A549 (cell line): ENCODE results near the gene COL16A1. TPM values are rescaled to one million over a fixed set of nuclear protein-coding genes. Genes with fewer than 3 reads are reported as not detected.
A peak's percentile ranks its signal among the peaks of the same experiment; 100 is the strongest.

Experiments
- ATAC-seq, 2 experiments: fragments of 200-7000 bp in 1 of 2; fragments of >200 bp in 1 of 2; cut with Nextera tagmentation in 1 of 2; cut with Tn5 transposase in 1 of 2; 3 replicates each; pipeline versions ENCODE4 v1.8.0 to v1.9.1; 2018 to 2020; ENCODE audit warnings: mild to moderate bottlenecking in 1 of 2, moderate library complexity in 1 of 2
- CTCF ChIA-PET: fragments of 300-600 bp; sonication (Branson Sonifier 250); formaldehyde crosslinking; extraction: SDS; loops from one replicate; lab custom pipeline; 2021; ENCODE audit warnings: antibody characterized with exemption, inconsistent platforms; lab: Yijun Ruan, JAX
- POLR2A ChIA-PET: fragments of 350-600 bp; formaldehyde crosslinking; extraction: SDS; loops from one replicate; lab custom pipeline; 2021; ENCODE audit warnings: antibody characterized with exemption, inconsistent platforms; lab: Yijun Ruan, JAX
- DNase-seq, 2 experiments: peaks; one replicate each; pipeline versions ENCODE4 v3.0.0 to v3.0.0-alpha.2; 2011 to 2016; ENCODE audit warnings: low read depth in 1 of 2, low spot score in 1 of 2
- FAIRE-seq: peaks from 2 replicates; lab custom pipeline; 2011; peaks lifted over from hg19 to GRCh38; lab: Jason Lieb, UNC
- H3K27ac ChIP-seq, 2 experiments: fragments of >200 bp; sonication (Bioruptor Twin); formaldehyde crosslinking; 3 replicates each; pipeline ENCODE4 v1.5.1; 2016 to 2017
- H3K4me1 ChIP-seq: fragments of >200 bp; sonication (Bioruptor Twin); formaldehyde crosslinking; 3 replicates; pipeline ENCODE4 v1.6.1; 2016
- H3K4me2 ChIP-seq: fragments of >200 bp; sonication (Bioruptor Twin); formaldehyde crosslinking; 3 replicates; pipeline ENCODE4 v1.6.1; 2016
- H3K4me3 ChIP-seq: fragments of >200 bp; sonication (Bioruptor Twin); formaldehyde crosslinking; 3 replicates; pipeline ENCODE4 v1.5.1; 2016
- H3K9me3 ChIP-seq: fragments of >200 bp; sonication (Bioruptor Twin); formaldehyde crosslinking; 3 replicates; pipeline ENCODE4 v1.6.1; 2016
- CBX2 ChIP-seq: fragments of 200-600 bp; sonication (generic); IDR thresholded peaks from 2 replicates; pipeline ENCODE4 v1.6.1; 2016; ENCODE audit warnings: low read depth, mild to moderate bottlenecking, borderline replicate concordance
- CBX8 ChIP-seq: fragments of 200-600 bp; sonication (generic); IDR thresholded peaks from 2 replicates; pipeline ENCODE4 v1.6.1; 2016
- FOSB ChIP-seq: fragments of 250-450 bp; sonication (Bioruptor Pico); IDR thresholded peaks from 2 replicates; pipeline ENCODE4 v1.5.0; 2020; ENCODE audit warnings: mild to moderate bottlenecking, moderate library complexity
- FOSL2 ChIP-seq, 2 experiments: fragments of 450-650 bp in 1 of 2; fragments of >200 bp in 1 of 2; sonication (Bioruptor Twin) in 1 of 2; formaldehyde crosslinking; IDR thresholded peaks; 2 replicates each; pipeline versions ENCODE4 v1.5.0 to v1.6.1; 2016 to 2020; ENCODE audit warnings: mild to moderate bottlenecking in 1 of 2, moderate library complexity in 1 of 2
- GATA3 ChIP-seq: IDR thresholded peaks from 2 replicates; pipeline ENCODE4 v1.6.1; 2012; ENCODE audit warnings: borderline replicate concordance
- HOXB5 ChIP-seq: fragments of 250-450 bp; sonication (Bioruptor Pico); IDR thresholded peaks from 2 replicates; pipeline ENCODE4 v1.5.0; 2020; ENCODE audit warnings: mild to moderate bottlenecking, moderate library complexity
- JUN ChIP-seq, 2 experiments: fragments of >200 bp; sonication (Bioruptor Twin); formaldehyde crosslinking; IDR thresholded peaks; 2 replicates in 1 of 2; 3 replicates in 1 of 2; pipeline ENCODE4 v1.6.1; 2016 to 2017
- JUNB ChIP-seq: fragments of >200 bp; sonication (Bioruptor Twin); formaldehyde crosslinking; IDR thresholded peaks from 2 replicates; pipeline ENCODE4 v1.6.1; 2016
- KDM1A ChIP-seq: fragments of 200-600 bp; sonication (generic); IDR thresholded peaks from 2 replicates; pipeline ENCODE4 v1.6.1; 2016; ENCODE audit warnings: low read depth, mild to moderate bottlenecking
- KDM5A ChIP-seq: fragments of 200-600 bp; sonication (generic); IDR thresholded peaks from 2 replicates; pipeline ENCODE4 v1.6.1; 2016; ENCODE audit warnings: antibody characterized with exemption, mild to moderate bottlenecking
- PHF8 ChIP-seq: fragments of 200-600 bp; sonication (generic); IDR thresholded peaks from 2 replicates; pipeline ENCODE4 v1.6.1; 2016; ENCODE audit warnings: low read depth, mild to moderate bottlenecking, antibody characterized with exemption, moderate library complexity, borderline replicate concordance
- POLR2A ChIP-seq: IDR thresholded peaks from 2 replicates; pipeline ENCODE4 v1.6.1; 2012; ENCODE audit warnings: mild to moderate bottlenecking, low read length
- RARB ChIP-seq: fragments of 250-450 bp; sonication (Bioruptor Pico); IDR thresholded peaks from 2 replicates; pipeline ENCODE4 v1.8.0; 2021; ENCODE audit warnings: mild to moderate bottlenecking, moderate library complexity
- RFX5 ChIP-seq: fragments of 450-650 bp; IDR thresholded peaks from 2 replicates; pipeline ENCODE4 v1.7.1; 2014; ENCODE audit warnings: antibody characterized with exemption, mild to moderate bottlenecking, moderate library complexity
- SMC3 ChIP-seq: fragments of >200 bp; sonication (Bioruptor Twin); formaldehyde crosslinking; IDR thresholded peaks from 3 replicates; pipeline ENCODE4 v1.6.1; 2018; ENCODE audit warnings: inconsistent platforms
- WGBS: methylation state at CpG from one replicate; pipeline ENCODE4 v1.1.6; 2017; ENCODE audit errors: missing lambda C conversion rate; 5-methylcytosine and 5-hydroxymethylcytosine counted together
- polyA plus RNA-seq, 4 experiments: library from polyadenylated mRNA; depleted of rRNA in 3 of 4; stranded (reverse); fragments of >200 nt; fragmentation: RNase III in 1 of 4; extraction: RNeasy Plus Mini Kit Qiagen cat#74134 plus additional on column Dnase treatment in 1 of 4; gene quantifications; 2 replicates in 3 of 4; 3 replicates in 1 of 4; pipeline ENCODE4 v1.2.3, GENCODE V29; 2011 to 2017
- TF ChIP-seq, protein P1 (sequence below): fragments of 150-350 bp; IDR thresholded peaks from 2 replicates; pipeline ENCODE4 v1.6.1; 2014; ENCODE audit warnings: low read depth, mild to moderate bottlenecking, low read length
- TF ChIP-seq, protein P2 (sequence below): IDR thresholded peaks from 2 replicates; pipeline ENCODE4 v1.6.1; 2012
- TF ChIP-seq, protein P3 (sequence below): IDR thresholded peaks from 2 replicates; pipeline ENCODE4 v1.6.1; 2012

Gene COL16A1
- polyA plus RNA-seq, 2 of the 4 experiments (the other 2 are of a cell fraction): 1.4 to 8.1 TPM

DNA sequence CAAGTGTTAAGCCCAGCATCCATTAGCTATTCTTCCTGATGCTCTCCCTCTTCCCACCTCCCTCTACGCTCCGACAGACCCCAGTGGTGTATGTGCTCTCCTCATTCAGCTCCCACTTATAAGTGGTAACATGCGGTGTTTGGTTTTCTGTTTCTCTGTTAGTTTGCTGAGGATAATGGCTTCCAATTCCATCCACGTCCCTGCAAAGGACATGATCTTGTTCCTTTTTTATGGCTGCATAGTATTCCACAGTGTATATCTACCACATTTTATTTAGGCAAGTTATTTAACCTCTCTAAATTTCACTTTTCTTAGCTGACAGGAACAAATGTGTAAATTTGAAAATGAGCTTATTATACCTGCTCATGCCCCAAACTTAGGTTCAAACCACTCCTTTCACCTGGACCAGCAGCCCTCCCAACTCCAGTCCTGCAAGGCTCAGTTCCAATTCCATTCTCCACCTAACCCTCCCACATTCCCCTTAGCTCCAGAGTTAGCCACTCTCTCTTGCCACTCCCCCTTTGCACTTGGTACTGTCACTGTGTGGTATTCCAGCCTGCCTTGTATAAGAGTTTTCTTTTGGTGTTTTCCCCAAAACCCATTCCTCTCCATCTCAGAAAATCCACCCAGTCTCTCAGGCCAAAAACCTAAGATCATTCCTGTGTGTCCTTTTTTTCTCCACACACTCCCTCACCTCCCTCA lies 57.4 kb downstream of the COL16A1 start:
- CTCF ChIA-PET: interaction anchor here (0.6 to 1.3 kb wide), 2 partner anchors 69 to 99 kb away, joined by 3 read pairs; no protein-coding TSS in a partner anchor
- DNase-seq: no peak
- TF ChIP-seq FOSB (CRISPR knock-in tag) (no peak), SMC3 (no peak), GATA3 (no peak), CBX2 (no peak)
- TF ChIP-seq, protein P1, sequence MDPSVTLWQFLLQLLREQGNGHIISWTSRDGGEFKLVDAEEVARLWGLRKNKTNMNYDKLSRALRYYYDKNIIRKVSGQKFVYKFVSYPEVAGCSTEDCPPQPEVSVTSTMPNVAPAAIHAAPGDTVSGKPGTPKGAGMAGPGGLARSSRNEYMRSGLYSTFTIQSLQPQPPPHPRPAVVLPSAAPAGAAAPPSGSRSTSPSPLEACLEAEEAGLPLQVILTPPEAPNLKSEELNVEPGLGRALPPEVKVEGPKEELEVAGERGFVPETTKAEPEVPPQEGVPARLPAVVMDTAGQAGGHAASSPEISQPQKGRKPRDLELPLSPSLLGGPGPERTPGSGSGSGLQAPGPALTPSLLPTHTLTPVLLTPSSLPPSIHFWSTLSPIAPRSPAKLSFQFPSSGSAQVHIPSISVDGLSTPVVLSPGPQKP: no peak
- TF ChIP-seq, all 56 proteins: peak for 0
- ATAC-seq (no peak), FAIRE-seq (no peak)
- Histone ChIP-seq H3K4me3 (no peak overlapping the region), H3K4me1 (peaks cover 11% of the 10 kb centered on the region), H3K27ac (no peak overlapping the region), H3K9me3 (no peaks in the 10 kb centered on the region), H3K4me2 (no peak overlapping the region)
- WGBS: 93% methylated on average over 4 of the region's 4 CpGs
- POLR2A ChIA-PET: no interaction called here

DNA sequence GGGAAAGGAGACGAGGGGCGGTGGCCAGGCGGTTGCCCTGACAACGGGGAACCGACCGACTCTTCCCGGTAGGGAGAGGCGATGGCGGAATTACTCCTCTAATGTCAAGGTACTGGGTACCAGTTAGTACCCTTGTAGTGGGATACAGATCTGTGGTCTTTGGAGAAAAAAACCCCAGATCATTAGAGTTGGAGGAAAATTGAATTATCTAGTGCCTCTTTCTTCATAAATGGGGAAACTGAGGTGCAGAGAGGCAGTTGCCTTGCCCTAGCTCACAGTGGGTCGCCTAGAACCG lies 58.6 kb downstream of the COL16A1 start:
- Histone ChIP-seq H3K4me3 (peak overlapping the region; percentile 77), H3K4me2 (peak overlapping the region; percentile 88), H3K27ac (peak overlapping the region; percentile 97 to 98), H3K9me3 (no peaks in the 10 kb centered on the region), H3K4me1 (peaks cover 11% of the 10 kb centered on the region)
- TF ChIP-seq, protein P1: no peak
- no peak for DNase-seq
- CTCF ChIA-PET: interaction anchor here (0.5 to 1.0 kb wide), 3 partner anchors 11 to 158 kb away, joined by 3 to 5 read pairs (median 3); no protein-coding TSS in a partner anchor
- POLR2A ChIA-PET: interaction anchor here (0.8 to 1.2 kb wide), 11 partner anchors 9 to 144 kb away, joined by 3 to 7 read pairs (median 4); no protein-coding TSS in a partner anchor
- ATAC-seq: no peak
- no peak for FAIRE-seq
- WGBS: 0% methylated on average over 2 of the region's 11 CpGs

DNA sequence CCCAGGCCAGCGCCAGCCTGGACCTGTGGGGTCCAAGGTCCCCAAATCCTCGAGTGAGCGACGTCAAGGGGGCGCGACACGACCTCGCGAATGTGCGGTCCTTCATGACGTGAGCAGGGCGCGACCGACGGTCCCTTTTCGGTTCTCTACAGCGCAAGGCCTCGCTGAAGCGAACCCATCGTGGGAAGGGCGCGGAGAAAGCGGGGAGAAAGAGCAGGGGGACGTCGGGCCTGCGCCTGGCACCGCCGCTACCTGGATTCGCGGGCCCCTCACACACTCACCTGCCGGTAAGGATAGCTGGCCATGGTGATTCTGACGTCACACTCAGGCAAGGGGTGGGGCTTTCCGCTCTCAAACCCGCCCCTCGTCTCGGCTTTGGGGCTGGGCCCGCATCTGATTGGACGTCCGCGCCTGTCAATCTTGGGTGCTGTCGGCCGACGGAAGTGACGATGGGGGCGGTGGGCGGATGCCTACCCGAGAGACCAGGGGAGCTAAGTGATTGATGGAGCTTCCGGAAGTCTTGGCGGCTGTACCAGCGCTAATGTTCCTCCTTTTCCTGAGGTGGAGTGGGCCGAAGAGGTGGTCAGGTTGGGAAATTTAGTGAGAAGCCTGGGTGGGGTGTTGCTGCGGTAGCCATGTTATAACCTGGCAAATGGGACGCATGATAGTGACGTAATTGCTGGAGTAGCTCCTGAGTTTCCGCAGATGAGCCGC lies 59.1 kb downstream of the COL16A1 start, which contains the start of gene PEF1:
TSS of gene PEF1 (minus strand) at position 317 of the 714 bp plus-strand sequence. CDS start at position 305, 12 bp downstream.
- Histone ChIP-seq H3K27ac (peak within 1 kb of the TSS; percentile 97 to 98), H3K4me3 (peak within 1 kb of the TSS; percentile 77), H3K4me1 (peaks cover 15% of the 10 kb centered on the region), H3K4me2 (peak within 1 kb of the TSS; percentile 98), H3K9me3 (no peaks in the 10 kb centered on the region)
- no peak for FAIRE-seq
- ATAC-seq: peak; percentile 91 to 96
- DNase-seq: peak; percentile 95 to 98
- CTCF ChIA-PET: interaction anchor here (0.5 to 1.4 kb wide), 6 partner anchors 12 to 159 kb away, joined by 3 to 5 read pairs (median 3); no protein-coding TSS in a partner anchor
- TF ChIP-seq RFX5 (peak; percentile 66; the same call in 1 of the 2 replicates), CBX8 (no peak), KDM5A (peak; percentile 66; the same call in 1 of the 2 replicates), POLR2A (peak; percentile 15; the same call in 1 of the 2 replicates), RARB (CRISPR knock-in tag) (no peak), FOSL2 (IDR thresholded peaks at IDR 0.05) (no peak), FOSL2 (CRISPR knock-in tag; IDR thresholded peaks at IDR 0.05) (no peak), JUN (IDR thresholded peaks at IDR 0.05) (peak in 1 of 2 experiments; percentile 31; a peak in 1 of 5 replicates), PHF8 (peak; percentile 69), JUNB (no peak), KDM1A (no peak), HOXB5 (peak; percentile 98)
- TF ChIP-seq, protein P2, sequence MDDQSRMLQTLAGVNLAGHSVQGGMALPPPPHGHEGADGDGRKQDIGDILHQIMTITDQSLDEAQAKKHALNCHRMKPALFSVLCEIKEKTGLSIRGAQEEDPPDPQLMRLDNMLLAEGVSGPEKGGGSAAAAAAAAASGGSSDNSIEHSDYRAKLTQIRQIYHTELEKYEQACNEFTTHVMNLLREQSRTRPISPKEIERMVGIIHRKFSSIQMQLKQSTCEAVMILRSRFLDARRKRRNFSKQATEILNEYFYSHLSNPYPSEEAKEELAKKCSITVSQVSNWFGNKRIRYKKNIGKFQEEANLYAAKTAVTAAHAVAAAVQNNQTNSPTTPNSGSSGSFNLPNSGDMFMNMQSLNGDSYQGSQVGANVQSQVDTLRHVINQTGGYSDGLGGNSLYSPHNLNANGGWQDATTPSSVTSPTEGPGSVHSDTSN: peak; percentile 96
- TF ChIP-seq, protein P3, sequence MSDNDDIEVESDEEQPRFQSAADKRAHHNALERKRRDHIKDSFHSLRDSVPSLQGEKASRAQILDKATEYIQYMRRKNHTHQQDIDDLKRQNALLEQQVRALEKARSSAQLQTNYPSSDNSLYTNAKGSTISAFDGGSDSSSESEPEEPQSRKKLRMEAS: peak; percentile 48; the same call in 1 of the 2 replicates
- WGBS: 0% methylated on average over 6 of the region's 56 CpGs
- POLR2A ChIA-PET: interaction anchor here (0.8 to 1.2 kb wide), 11 partner anchors 9 to 144 kb away, joined by 3 to 7 read pairs (median 4); no protein-coding TSS in a partner anchor
